Fibroblast of skin of back (primary cell): ENCODE data around the gene ANTKMT.
A peak's percentile ranks its signal among the peaks of the same experiment; 100 is the strongest.

ENCODE experiments used
- DNase-seq: peaks from one replicate; pipeline ENCODE4 v3.0.0-alpha.2; 2013

The ANTKMT gene

DNA sequence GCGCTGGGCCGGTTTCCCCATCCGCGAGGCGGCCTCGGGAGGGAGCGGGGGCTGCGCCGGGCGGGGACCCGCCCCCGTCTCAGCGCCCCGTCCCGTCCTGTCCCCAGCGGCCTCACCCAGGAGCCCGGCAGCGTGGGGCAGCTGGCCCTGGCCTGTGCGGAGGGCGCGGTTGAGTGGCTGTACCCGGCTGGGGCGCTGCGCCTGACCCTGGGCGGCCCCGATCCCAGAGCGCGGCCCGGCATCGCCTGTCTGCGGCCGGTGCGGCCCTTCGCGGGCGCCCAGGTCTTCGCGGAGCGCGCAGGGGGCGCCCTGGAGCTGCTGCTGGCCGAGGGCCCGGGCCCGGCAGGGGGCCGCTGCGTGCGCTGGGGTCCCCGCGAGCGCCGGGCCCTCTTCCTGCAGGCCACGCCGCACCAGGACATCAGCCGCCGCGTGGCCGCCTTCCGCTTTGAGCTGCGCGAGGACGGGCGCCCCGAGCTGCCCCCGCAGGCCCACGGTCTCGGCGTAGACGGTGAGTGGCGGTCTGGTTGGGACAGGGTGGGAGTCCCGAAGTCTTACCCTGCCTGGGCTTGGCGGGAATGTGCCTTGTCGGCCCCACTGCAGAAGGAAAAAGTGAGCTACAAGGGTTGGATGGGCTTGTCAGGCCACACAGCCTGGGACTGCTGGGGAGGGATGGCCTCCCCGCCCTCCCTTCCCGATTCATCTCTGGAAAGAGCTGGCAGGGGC lies 5.3 kb upstream of the ANTKMT start:
- DNase-seq: peak; percentile 45

DNA sequence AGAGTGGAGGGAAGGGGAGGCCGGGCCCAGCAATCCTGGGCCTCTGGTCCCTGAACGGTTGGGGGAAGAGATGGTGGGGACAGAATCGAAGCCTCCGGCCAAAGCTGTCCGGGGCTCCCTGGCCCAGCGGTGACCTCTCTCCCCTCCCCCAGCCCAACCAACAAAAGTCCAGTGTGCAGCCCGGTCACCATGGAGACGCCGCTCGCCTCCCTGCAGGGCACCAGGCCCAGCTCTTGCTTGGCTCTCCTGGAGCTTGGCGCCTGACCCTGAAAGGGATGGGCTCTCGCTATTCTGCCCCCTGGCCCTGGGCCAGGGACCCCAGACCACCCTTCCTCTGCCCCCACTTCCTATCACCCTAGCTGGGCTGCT lies 4.8 kb upstream of the ANTKMT start:
- peak; percentile 18 for DNase-seq

DNA sequence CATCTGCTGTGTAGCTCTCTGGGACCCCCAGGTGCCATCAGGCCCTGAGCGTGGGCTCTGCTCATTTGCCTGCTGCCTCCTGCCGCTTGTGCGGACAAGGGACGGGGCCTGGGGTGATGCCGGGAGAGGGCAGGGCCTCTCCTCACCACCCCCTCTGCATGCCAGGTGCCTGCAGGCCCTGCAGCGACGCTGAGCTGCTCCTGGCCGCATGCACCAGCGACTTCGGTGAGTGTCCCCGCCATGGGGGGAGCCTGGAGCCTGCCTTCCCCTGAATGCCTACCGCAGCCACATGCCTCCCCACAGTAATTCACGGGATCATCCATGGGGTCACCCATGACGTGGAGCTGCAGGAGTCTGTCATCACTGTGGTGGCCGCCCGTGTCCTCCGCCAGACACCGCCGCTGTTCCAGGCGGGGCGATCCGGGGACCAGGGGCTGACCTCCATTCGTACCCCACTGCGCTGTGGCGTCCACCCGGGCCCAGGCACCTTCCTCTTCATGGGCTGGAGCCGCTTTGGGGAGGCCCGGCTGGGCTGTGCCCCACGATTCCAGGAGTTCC lies 4.1 kb upstream of the ANTKMT start:
- DNase-seq: no peak

DNA sequence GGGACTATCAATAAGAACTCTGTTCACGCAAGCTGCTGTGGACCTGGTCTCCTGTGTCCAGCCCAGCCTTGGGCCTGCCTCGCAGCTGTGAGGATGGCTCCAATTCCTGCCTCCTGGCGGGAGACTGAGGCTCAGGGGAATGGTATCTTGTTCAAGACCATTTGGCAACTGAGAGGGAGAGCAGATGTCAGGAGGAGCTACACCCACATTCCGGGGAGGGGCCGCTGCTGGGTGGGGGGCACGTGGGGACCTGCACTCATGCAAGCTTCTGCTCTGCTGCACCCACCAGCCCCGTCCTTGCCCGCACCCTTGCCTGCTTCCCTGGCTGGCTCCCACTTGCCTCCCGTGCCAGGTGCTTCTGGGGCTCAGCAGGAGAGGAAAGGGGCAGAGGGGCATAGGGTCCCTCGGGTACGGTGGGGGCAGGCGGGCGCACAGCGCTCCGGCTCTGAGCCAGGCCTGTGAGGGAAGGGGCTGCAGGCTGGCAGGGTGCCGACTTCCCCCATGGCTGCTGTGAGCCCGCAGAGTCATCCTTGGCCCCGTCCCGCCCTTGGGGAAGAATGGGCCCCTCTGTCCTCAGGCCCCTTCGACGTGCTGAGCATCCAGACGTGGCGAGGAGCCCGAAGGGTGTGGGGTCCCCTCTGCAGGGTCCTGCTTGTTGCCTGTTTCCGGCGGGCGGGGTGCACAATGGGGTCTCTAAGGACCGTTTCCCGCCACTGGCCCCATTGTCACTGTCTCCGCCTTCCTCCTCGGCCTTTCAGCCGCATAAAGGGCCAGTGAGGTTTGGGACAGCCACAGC lies 3.3 kb upstream of the ANTKMT start:
- DNase-seq: no peak

DNA sequence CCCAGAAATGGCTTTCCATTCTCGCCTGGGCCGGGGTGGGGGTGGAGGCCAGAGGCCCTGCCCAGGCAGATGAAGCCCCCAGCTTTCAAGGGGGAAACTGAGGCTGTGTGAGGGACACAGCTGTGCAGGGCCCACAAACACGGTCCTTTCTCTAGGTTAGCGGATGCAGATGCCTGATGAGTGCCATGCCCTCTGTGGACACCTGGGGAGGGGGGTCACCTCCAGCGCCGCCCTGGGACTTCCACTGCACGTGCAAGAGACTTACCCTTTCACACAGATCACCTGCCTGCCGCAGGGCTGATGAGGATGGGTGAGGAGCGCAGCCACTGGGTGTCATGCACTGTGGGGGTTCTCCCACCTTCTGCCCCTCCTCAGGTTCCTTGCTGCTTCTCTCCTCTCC lies 2.6 kb upstream of the ANTKMT start:
- no peak for DNase-seq

DNA sequence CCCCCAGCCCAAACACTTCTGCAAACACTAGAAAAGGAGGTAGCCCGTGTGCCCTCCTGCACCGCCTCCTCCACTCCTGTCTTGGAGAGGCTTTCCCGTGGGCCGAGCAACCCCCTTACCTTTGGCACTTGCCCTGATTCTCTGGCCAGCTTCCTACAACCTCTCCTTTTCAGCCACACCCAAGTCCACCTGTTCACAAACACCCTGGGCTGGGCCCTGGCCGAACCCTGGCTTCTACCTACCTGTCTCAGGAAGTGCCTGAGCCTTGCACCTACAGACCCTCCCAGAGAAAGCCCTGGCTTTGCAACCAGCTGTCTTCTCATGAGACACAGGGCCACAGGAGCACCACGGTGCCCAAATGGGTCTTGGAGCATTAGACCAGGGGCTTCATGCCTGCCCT lies 2.0 kb upstream of the ANTKMT start:
- DNase-seq: no peak

GRCh38 chr16:719815-720446 lies 1.0 kb upstream of the ANTKMT start:
- DNase-seq: peak; percentile 19

GRCh38 chr16:720447-720989 lies 428 bp upstream of the ANTKMT start:
- peak; percentile 75 for DNase-seq

GRCh38 chr16:721765-722540 lies 1.0 kb downstream of the ANTKMT start:
- no peak for DNase-seq

- no peak for DNase-seq
These were observed 2.1 kb downstream of the ANTKMT start for GRCh38 chr16:722835-723633.

GRCh38 chr16:723695-724094 lies 2.7 kb downstream of the ANTKMT start:
- DNase-seq: no peak

GRCh38 chr16:724188-725040 lies 3.5 kb downstream of the ANTKMT start:
- DNase-seq: no peak

- no peak for DNase-seq
These were observed 4.1 kb downstream of the ANTKMT start for GRCh38 chr16:725041-725376.

- no peak for DNase-seq
These were observed 4.7 kb downstream of the ANTKMT start for GRCh38 chr16:725463-726187.

DNA sequence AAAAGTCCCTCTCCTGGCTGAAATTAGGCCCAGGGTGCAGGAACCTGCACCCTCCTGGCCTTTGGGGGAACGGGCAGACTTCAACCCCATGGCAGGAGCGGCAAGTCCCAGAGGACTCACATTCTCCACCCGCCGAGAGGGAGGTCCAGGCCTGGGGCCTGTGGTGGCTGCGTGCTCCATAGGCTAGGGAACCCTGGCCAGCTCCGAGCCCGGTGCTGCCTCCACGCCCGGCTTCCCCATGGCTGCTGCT lies 5.2 kb downstream of the ANTKMT start:
- DNase-seq: no peak

DNA sequence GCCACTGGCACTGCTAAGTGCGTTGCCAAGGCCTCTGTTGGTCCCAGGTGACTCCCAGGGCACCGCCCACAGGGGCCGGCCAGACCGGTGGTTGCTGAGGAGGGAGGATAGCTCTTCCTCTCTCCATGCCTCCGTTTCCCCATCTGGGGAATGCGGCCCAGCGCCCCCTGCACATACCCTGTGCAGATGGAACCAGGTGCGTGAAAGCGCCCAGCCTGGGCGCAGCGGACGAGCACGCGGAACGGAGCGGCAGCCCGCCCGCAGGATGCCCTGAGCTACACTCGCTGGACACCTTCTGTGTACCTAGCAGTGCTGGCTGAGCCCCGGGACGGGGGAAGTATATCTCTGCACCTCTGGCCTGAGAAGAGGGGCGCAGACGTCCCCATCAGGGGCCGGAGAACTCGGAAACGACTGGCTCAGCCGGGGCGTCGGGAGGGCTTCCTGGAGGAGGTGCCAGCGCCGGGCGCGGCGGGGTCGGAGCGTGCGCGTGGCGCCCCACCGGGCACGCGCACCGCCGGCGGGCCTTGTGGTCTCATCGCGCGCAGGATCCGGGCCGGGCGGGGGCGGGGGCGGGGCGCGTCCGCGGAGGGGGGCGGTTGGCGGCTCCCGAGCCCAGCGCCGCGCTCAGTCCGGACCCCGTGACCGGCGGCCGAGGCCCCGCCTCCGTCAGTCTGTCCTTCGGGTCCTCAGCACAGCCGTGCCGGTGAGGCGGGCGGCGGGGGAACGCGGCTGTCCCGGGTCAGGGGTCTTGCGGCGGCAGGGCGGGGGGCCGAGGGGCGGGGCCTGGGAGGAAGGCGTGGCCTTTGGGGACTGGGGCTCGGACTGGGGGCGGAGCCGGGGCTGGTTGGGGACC lies 5.7 kb downstream of the ANTKMT start, which contains the start of the genes CCDC78 and HAGHL:
CCDC78 (minus strand) TSS at position 6 of the 853 bp plus-strand sequence. CDS start 76 bp downstream, outside the sequence.
HAGHL (plus strand) TSS at position 669 of the 853 bp plus-strand sequence. CDS start 404 bp downstream, outside the sequence.
- DNase-seq: peak; percentile 37

- no peak for DNase-seq
These were observed 6.5 kb downstream of the ANTKMT start for GRCh38 chr16:727291-727977.
